GM12874 (cell line): Measurements from ENCODE around the gene AKR7A3.

Source experiments
- TF ChIP-seq, protein P1 (sequence below): IDR thresholded peaks from 2 replicates; pipeline ENCODE4 v1.5.1; 2011; ENCODE audit warnings: low read depth, mild to moderate bottlenecking, control low read depth, low read length, moderate library complexity; ENCODE audit not compliant: insufficient read depth

AKR7A3 gene

DNA sequence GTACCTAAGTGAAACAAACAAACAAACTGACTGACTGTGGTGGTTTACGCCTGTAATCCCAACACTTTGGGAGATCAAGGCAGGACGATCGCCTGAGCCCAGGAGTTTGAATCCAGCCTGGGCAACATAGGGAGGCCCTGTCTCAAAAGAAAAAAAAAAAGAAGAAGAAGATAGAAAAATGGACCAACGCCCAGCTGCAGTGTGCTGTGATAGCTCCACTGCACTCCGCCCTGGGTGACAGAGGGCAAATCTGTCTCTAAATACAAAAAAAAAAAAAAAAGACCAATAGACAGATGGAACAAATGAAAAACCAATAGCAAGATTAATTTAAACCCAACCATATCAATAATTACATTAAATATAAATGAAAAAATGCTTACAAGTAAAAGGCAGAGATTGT lies 13.9 kb downstream of the AKR7A3 start:
- TF ChIP-seq, protein P1, sequence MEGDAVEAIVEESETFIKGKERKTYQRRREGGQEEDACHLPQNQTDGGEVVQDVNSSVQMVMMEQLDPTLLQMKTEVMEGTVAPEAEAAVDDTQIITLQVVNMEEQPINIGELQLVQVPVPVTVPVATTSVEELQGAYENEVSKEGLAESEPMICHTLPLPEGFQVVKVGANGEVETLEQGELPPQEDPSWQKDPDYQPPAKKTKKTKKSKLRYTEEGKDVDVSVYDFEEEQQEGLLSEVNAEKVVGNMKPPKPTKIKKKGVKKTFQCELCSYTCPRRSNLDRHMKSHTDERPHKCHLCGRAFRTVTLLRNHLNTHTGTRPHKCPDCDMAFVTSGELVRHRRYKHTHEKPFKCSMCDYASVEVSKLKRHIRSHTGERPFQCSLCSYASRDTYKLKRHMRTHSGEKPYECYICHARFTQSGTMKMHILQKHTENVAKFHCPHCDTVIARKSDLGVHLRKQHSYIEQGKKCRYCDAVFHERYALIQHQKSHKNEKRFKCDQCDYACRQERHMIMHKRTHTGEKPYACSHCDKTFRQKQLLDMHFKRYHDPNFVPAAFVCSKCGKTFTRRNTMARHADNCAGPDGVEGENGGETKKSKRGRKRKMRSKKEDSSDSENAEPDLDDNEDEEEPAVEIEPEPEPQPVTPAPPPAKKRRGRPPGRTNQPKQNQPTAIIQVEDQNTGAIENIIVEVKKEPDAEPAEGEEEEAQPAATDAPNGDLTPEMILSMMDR: no peak

DNA sequence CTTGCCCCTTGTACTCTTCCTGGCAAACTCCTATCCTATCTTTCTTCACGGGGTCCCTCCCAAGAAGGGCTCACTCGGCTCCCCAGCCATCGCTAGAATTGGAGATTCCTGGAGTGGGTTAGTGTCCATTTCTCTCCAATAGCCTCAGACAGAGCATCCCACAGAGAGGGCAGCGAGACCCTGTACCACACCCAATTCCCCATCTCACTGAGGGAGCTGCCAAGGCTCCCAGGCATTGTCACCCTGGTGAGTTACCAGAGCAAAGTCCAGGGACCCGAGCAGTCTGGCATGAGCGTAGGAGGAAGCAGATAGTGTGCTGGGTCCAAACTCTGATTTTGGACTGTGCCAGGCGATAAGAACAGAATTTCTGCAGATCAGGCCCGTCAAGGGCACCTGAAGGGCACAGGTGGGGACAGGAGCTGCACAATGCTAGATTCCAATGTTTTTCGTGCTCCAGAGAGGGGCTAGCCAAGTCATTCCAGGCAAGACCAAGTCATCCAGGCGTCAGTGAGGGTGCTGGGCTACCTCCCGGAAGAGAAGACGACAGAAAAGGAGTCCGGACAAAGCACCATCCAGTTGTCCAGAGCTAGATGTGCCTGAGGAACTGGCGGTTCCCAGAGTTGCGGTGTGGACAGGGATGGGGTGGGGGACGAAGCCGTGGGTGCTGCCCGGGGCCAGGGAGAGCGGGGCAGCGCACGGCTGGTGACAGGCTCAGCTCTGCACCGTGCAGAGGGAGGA lies 15.3 kb downstream of the AKR7A3 start:
- TF ChIP-seq, protein P1: no peak

DNA sequence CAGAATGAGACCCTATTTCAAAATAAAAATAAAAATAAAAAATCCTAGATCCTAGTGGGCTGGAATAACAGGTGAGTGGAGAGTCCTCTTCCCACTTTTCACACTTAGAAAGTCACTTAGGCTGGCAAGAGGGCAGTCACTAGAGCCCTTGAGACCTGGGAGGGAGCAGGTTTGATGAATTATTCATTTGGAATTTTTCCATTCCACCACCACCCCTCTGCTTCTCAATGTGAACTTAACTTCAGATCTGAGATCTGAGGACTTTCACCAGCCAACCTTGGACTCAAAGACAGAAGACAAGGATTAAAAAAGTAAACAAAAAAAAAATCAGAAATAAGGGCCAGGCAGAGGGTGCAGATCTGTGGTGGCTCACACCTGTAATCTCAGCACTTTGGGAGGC lies 16.5 kb downstream of the AKR7A3 start:
- TF ChIP-seq, protein P1: no peak

DNA sequence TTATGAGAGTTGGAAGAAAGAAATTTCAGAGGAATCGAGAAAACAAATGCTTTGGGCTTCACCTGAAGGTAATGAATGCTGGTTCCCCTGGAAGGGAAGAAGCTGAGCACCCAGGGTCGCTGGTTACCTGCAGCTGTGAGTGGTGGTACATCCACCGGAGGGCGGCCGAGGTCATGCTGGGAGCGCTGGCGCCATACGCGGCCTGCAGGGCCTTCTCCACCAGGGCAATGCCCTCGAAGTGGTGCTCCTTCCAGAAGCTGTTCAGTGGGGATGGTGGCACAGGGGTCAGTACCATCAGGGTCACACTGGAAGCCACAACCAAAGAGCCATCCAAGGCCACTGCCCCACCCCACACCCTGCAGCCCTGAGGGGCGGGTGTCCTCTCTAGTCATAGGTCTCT lies 20.1 kb downstream of the AKR7A3 start:
- TF ChIP-seq, protein P1: no peak

DNA sequence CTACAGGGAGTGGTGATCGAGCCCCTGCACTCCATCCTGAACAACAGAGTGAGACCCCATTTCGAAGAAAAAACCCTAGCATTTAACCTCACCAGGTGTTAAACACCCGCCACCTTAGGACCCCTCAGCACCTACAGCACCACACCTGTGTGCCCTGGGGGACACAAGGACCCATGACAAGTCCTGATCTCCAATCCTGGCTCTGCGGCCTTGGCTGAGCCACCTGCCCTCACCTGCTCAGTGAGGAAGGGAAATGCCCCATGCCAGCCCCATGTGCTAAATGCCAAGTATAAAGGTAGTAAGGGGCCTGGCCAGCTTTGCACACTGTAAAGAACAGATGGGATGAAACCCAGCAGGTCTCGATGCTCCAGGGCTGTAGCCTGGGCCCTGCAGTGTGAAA lies 25.8 kb downstream of the AKR7A3 start:
- TF ChIP-seq, protein P1: no peak

DNA sequence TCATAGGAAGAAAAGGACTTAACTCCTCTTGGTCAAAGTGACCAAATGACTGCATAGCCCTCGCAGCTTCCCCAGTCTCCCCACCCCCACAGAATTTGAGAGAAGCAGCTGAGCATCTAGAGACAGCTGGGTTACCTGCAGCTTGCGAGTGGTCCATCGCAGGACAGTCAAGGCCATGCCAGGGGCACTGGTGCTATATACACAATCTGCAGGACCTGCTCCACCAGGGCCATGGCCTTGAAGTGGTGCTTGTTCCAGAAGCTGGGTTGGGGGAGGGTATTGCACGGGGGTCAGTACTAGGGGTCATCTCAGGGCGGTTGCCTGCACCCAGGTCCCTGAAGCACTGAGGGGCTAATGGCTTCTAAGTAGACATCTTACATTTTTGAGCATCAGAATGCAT lies 26.5 kb downstream of the AKR7A3 start:
- TF ChIP-seq, protein P1: no peak

DNA sequence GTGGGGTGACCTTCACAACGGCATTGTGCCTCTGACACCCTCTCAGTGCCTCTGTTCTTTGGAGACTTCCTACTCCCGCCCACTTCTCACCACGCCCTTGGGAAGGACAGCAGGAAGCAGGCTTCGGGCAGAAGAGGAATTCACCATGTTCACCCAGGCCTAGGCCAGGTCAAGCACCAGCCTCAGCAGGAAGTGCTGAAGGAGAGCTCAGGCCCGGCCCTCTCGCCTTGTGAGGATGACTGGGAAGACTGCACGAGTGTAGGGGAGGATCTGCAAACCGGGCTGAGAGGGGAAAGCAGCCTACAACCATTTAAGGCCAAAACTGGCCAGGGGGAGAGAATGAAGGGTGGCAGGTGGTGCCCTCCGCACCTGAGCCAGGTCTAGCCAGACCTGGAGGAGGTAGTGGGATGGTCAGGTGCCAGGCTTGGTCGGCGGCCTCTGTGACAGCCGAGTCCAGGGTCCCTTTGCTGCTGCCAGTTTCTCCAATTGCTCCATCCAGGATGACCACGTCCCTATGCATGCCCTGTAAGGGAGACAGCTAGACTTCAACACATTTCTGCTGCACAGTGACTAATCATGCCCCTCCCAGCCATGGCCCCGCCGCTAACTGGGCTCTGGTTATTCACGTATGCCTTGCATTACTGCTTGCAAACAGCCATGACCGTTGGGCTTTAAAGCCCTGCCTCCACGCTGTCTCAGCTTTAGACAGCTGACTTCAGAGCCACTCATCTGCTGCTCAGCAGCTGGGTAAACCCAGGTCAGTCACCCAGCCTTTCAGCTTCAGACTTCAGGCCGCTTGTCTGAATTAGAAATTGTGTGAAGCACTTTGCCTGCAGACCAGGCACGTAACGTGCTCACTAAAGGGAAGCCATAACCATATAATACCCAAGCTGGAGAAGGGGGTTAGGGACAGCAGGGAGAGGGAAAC lies 28.1 kb downstream of the AKR7A3 start:
- TF ChIP-seq, protein P1: no peak
